H1 (cell line): ENCODE measurements around the gene RNF215. TPM values are rescaled to one million over a fixed set of nuclear protein-coding genes. Genes with fewer than 3 reads are reported as not detected.

Experiments
- CTCF ChIA-PET: fragments of 300-600 bp; sonication (Branson Sonifier 250); formaldehyde crosslinking; loops from one replicate; lab custom pipeline; 2021; ENCODE audit not compliant: partially characterized antibody; lab: Charles Lee
- POLR2A ChIA-PET: fragments of 300-600 bp; sonication (Branson Sonifier 250); formaldehyde crosslinking; loops from one replicate; lab custom pipeline; 2021; ENCODE audit warnings: inconsistent platforms; ENCODE audit not compliant: partially characterized antibody; lab: Charles Lee
- DNase-seq, 2 experiments: peaks; one replicate each; pipeline versions ENCODE4 v3.0.0 to v3.0.0-alpha.2; 2010 to 2022; ENCODE audit warnings: low spot score in 2 of 2, low read depth in 1 of 2, mixed read lengths in 1 of 2
- FAIRE-seq: peaks from 2 replicates; lab custom pipeline; 2011; peaks lifted over from hg19 to GRCh38; lab: Jason Lieb, UNC
- H2AFZ ChIP-seq: 2 replicates; pipeline ENCODE4 v1.8.1; 2012; ENCODE audit warnings: low read length, inconsistent platforms
- H2AK5ac ChIP-seq: 2 replicates; pipeline ENCODE4 v1.6.1; 2013; ENCODE audit warnings: low read depth, low read length
- H2BK120ac ChIP-seq: replicated peaks from 2 replicates; pipeline ENCODE3; 2013; ENCODE audit warnings: low read depth, low read length, inconsistent platforms
- H2BK12ac ChIP-seq: 2 replicates; pipeline ENCODE4 v1.6.1; 2013; ENCODE audit warnings: low read depth, low read length
- H2BK15ac ChIP-seq: 2 replicates; pipeline ENCODE4 v1.6.1; 2013; ENCODE audit warnings: low read length
- H2BK20ac ChIP-seq: 2 replicates; pipeline ENCODE4 v1.6.1; 2013; ENCODE audit warnings: low read length
- H2BK5ac ChIP-seq: 2 replicates; pipeline ENCODE4 v1.6.1; 2013; ENCODE audit warnings: low read depth, low read length
- H3K14ac ChIP-seq: 2 replicates; pipeline ENCODE4 v1.6.1; 2013; ENCODE audit warnings: inconsistent platforms; ENCODE audit not compliant: insufficient read length
- H3K18ac ChIP-seq: 2 replicates; pipeline ENCODE4 v1.6.1; 2013; ENCODE audit warnings: low read length; ENCODE audit errors: extremely low read depth
- H3K23ac ChIP-seq: 2 replicates; pipeline ENCODE4 v1.6.1; 2013; ENCODE audit warnings: inconsistent platforms; ENCODE audit not compliant: insufficient read length
- H3K23me2 ChIP-seq: 2 replicates; pipeline ENCODE4 v1.6.1; 2013; ENCODE audit warnings: low read depth, low read length
- H3K27ac ChIP-seq: 2 replicates; pipeline ENCODE4 v1.6.1; 2011; ENCODE audit warnings: low read depth, low read length, inconsistent platforms
- H3K27me3 ChIP-seq, 4 experiments: replicated peaks in 1 of 4; 1 replicate in 1 of 4; 2 replicates in 3 of 4; pipeline versions ENCODE4 v1.6.1 to v1.8.1; 2011 to 2013; ENCODE audit warnings: low read length in 3 of 4, mild to moderate bottlenecking in 3 of 4, inconsistent platforms in 2 of 4, mixed read lengths in 2 of 4, moderate library complexity in 1 of 4; ENCODE audit not compliant: control insufficient read depth in 3 of 4, insufficient read depth in 3 of 4; ENCODE audit errors: extremely low read depth in 1 of 4
- H3K36me3 ChIP-seq, 4 experiments: 2 replicates each; pipeline versions ENCODE4 v1.6.1 to v1.8.1; 2011 to 2013; ENCODE audit warnings: mild to moderate bottlenecking in 4 of 4, low read length in 3 of 4, moderate library complexity in 2 of 4, control low read depth in 1 of 4, inconsistent platforms in 1 of 4; ENCODE audit not compliant: insufficient read depth in 4 of 4, control insufficient read depth in 2 of 4
- H3K4ac ChIP-seq: replicated peaks from 2 replicates; pipeline ENCODE3; 2013; ENCODE audit warnings: low read length, low read depth, mixed read lengths, inconsistent platforms; ENCODE audit not compliant: insufficient read length
- H3K4me1 ChIP-seq, 4 experiments: replicated peaks in 1 of 4; 1 replicate in 1 of 4; 2 replicates in 3 of 4; pipeline versions ENCODE4 v1.6.1 to v1.8.1; 2011 to 2013; ENCODE audit warnings: low read length in 3 of 4, inconsistent platforms in 2 of 4, mixed read lengths in 1 of 4; ENCODE audit not compliant: insufficient read depth in 4 of 4, control insufficient read depth in 3 of 4
- H3K4me2 ChIP-seq, 2 experiments: 2 replicates each; pipeline versions ENCODE4 v1.6.1 to v1.8.1; 2011 to 2013; ENCODE audit warnings: low read depth in 2 of 2, low read length in 2 of 2, control low read depth in 1 of 2, inconsistent platforms in 1 of 2, mild to moderate bottlenecking in 1 of 2; ENCODE audit not compliant: insufficient read depth in 1 of 2
- H3K4me3 ChIP-seq, 4 experiments: fragments of 200-600, 300-600 bp in 1 of 4; sonication (generic), shearing (Covaris generic), sonication (Bioruptor Twin) in 1 of 4; 2 replicates each; pipeline versions ENCODE4 v1.5.1 to v1.8.1; 2011 to 2016; ENCODE audit warnings: low read length in 4 of 4, low read depth in 3 of 4, control low read depth in 2 of 4, inconsistent platforms in 2 of 4, mild to moderate bottlenecking in 2 of 4, mixed read lengths in 1 of 4, moderate library complexity in 1 of 4; ENCODE audit not compliant: insufficient read depth in 2 of 4; ENCODE audit errors: extremely low read depth in 1 of 4
- H3K56ac ChIP-seq: replicated peaks from 2 replicates; pipeline ENCODE3; 2013; ENCODE audit warnings: low read depth, mild to moderate bottlenecking, mixed read lengths, low read length, inconsistent platforms; ENCODE audit not compliant: insufficient read length
- H3K79me1 ChIP-seq: 2 replicates; pipeline ENCODE4 v1.6.1; 2013; ENCODE audit warnings: low read depth, low read length, control low read depth
- H3K79me2 ChIP-seq, 2 experiments: 2 replicates each; pipeline versions ENCODE4 v1.6.1 to v1.8.1; 2012 to 2013; ENCODE audit warnings: low read length in 2 of 2, mild to moderate bottlenecking in 2 of 2, inconsistent platforms in 1 of 2; ENCODE audit not compliant: insufficient read depth in 2 of 2, control insufficient read depth in 1 of 2
- H3K9ac ChIP-seq, 4 experiments: replicated peaks in 1 of 4; 1 replicate in 1 of 4; 2 replicates in 3 of 4; pipeline versions ENCODE4 v1.6.1 to v1.8.1; 2011 to 2013; ENCODE audit warnings: low read depth in 3 of 4, low read length in 3 of 4, control low read depth in 2 of 4, mild to moderate bottlenecking in 2 of 4, moderate library complexity in 2 of 4, inconsistent platforms in 1 of 4; ENCODE audit errors: extremely low read depth in 1 of 4
- H3K9me3 ChIP-seq, 2 experiments: 2 replicates each; pipeline versions ENCODE4 v1.6.1 to v1.8.1; 2012 to 2013; ENCODE audit warnings: mild to moderate bottlenecking in 2 of 2, moderate library complexity in 2 of 2, control low read depth in 1 of 2, inconsistent platforms in 1 of 2, low read depth in 1 of 2, low read length in 1 of 2, mixed read lengths in 1 of 2; ENCODE audit not compliant: insufficient read depth in 2 of 2
- H4K20me1 ChIP-seq, 2 experiments: replicated peaks in 1 of 2; 2 replicates each; pipeline versions ENCODE3 to v1.8.1; 2011 to 2013; ENCODE audit warnings: inconsistent platforms in 2 of 2, low read length in 2 of 2, mild to moderate bottlenecking in 1 of 2; ENCODE audit not compliant: insufficient read depth in 2 of 2, control insufficient read depth in 1 of 2
- H4K5ac ChIP-seq: 2 replicates; pipeline ENCODE4 v1.6.1; 2013; ENCODE audit warnings: low read length, low read depth, mixed read lengths, inconsistent platforms; ENCODE audit not compliant: insufficient read length
- H4K8ac ChIP-seq: 2 replicates; pipeline ENCODE4 v1.8.0; 2013; ENCODE audit warnings: mild to moderate bottlenecking, moderate library complexity, low read length, inconsistent platforms; ENCODE audit not compliant: insufficient read depth; ENCODE audit errors: extremely low read depth
- H4K91ac ChIP-seq: replicated peaks from 2 replicates; pipeline ENCODE3; 2013; ENCODE audit warnings: low read length, mixed read lengths, inconsistent platforms; ENCODE audit not compliant: insufficient read length
- BCL11A ChIP-seq, 2 experiments: IDR thresholded peaks; one replicate each; pipeline ENCODE4 v1.6.1; 2011; ENCODE audit warnings: low read depth in 2 of 2, low read length in 2 of 2, mild to moderate bottlenecking in 2 of 2
- CEBPB ChIP-seq: IDR thresholded peaks from 2 replicates; pipeline ENCODE4 v1.6.1; 2012; ENCODE audit warnings: low read depth, low read length
- KDM1A ChIP-seq: fragments of 200-600, 300-600 bp; sonication (generic); IDR thresholded peaks from 2 replicates; pipeline ENCODE4 v1.7.1; 2016; ENCODE audit warnings: mild to moderate bottlenecking, low read length, borderline replicate concordance
- TCF12 ChIP-seq: IDR thresholded peaks from 2 replicates; pipeline ENCODE4 v1.6.1; 2011; ENCODE audit warnings: low read depth, mild to moderate bottlenecking, low read length
- WGBS, 2 experiments: shearing (Covaris generic) in 1 of 2; methylation state at CpG; one replicate each; pipeline versions ENCODE4 v1.1.6 to v1.1.7; 2013 to 2015; ENCODE audit warnings: low lambda C conversion rate in 2 of 2, mixed read lengths in 2 of 2, inconsistent platforms in 1 of 2, low coverage in 1 of 2, missing lambda C conversion rate in 1 of 2; ENCODE audit not compliant: insufficient replicate concordance in 2 of 2, insufficient coverage in 1 of 2, insufficient read length in 1 of 2; ENCODE audit errors: extremely low coverage in 1 of 2, missing lambda C conversion rate in 1 of 2; 5-methylcytosine and 5-hydroxymethylcytosine counted together
- polyA plus RNA-seq, 7 experiments: library from polyadenylated mRNA; depleted of rRNA in 3 of 7; stranded (reverse) in 5 of 7; unstranded in 2 of 7; fragments of >200 nt in 5 of 7; fragments of 200-250 nt in 2 of 7; gene quantifications; 1 replicate in 5 of 7; 2 replicates in 1 of 7; 4 replicates in 1 of 7; pipeline versions ENCODE4 v1.2.1 to v1.2.3, GENCODE V29; 2011 to 2013; ENCODE audit warnings: missing spikeins in 2 of 7, mixed read lengths in 2 of 7
- total RNA-seq: library from RNA; stranded (reverse); fragmentation: NEBNext Ultra II Directional; extraction: Animal tissue kit (Norgen Biotek cat#: 25700); gene quantifications from 2 replicates; pipeline ENCODE4 v1.2.1, GENCODE V29; 2021

The RNF215 gene
- total and polyA plus RNA-seq, 2 of the 8 experiments (the other 6 are each of a cell fraction or from before 2014, with no cell fraction given) = 13.1 to 19.0 TPM

GRCh38 chr22:30433227-30433626 is 46.0 kb upstream of the RNF215 start:
- no peak overlapping the region for H3K27ac ChIP-seq
- no peak for FAIRE-seq
- CTCF ChIA-PET = interaction anchor here (0.7 to 12.0 kb wide), 6 partner anchors 9 to 57 kb away, joined by 3 to 164 read pairs (median 6); partner anchors contain the start of gene SEC14L2

More at GRCh38 chr22:30433227-30433626, 46.0 kb upstream of the RNF215 start:
- TF ChIP-seq CEBPB (no peak), KDM1A (peak; percentile 57; the same call in 1 of the 2 replicates), TCF12 (no peak), BCL11A (IDR thresholded peaks at IDR 0.05; ENCODE audit: low read depth in 2 of 2, low read length in 2 of 2) (no peak)
- Histone ChIP-seq H4K8ac (no peak overlapping the region), H3K79me1 (no peaks in the 10 kb centered on the region; the same call in 1 of the 2 replicates), H3K18ac (no peak overlapping the region), H2BK5ac (no peak overlapping the region), H3K27me3 (no peaks in the 10 kb centered on the region), H4K91ac (no peak overlapping the region), H4K20me1 (peaks cover 0 to 9% of the 10 kb centered on the region in 2 experiments), H2BK12ac (no peak overlapping the region), H2BK120ac (no peak overlapping the region), H3K23ac (no peak overlapping the region), H2BK15ac (no peak overlapping the region; the same call in 1 of the 2 replicates), H2AK5ac (no peak overlapping the region), H3K56ac (no peak overlapping the region), H3K4me1 (peaks cover 0 to 10% (median 3%) of the 10 kb centered on the region in 4 experiments; a peak in 4 of 7 replicates), H2AFZ (no peak overlapping the region), H3K9ac (no peak overlapping the region), H3K4me2 (no peak overlapping the region), H2BK20ac (no peak overlapping the region), H3K23me2 (no peaks in the 10 kb centered on the region; the same call in 1 of the 2 replicates), H3K4ac (no peak overlapping the region), H3K36me3 (peaks cover 0 to 7% (median 3%) of the 10 kb centered on the region in 4 experiments; a peak in 6 of 8 replicates), H3K79me2 (no peaks in the 10 kb centered on the region), H4K5ac (no peak overlapping the region), H3K4me3 (no peak overlapping the region), H3K9me3 (peaks cover 0 to 4% of the 10 kb centered on the region in 2 experiments; a peak in 1 of 4 replicates), H3K14ac (no peak overlapping the region)
- no peak for DNase-seq
- POLR2A ChIA-PET = interaction anchor here (1.9 kb wide), 1 partner anchor 10 kb away, joined by 6 read pairs; no protein-coding TSS in a partner anchor
- WGBS, 2 experiments = 91% methylated on average over 3 of the region's 3 CpGs; no CpG with 5 or more reads in 1 of the 2 experiments
